HEK293 (cell line): ENCODE results near the gene OR4N2.

ENCODE experiments used
- WT1 ChIP-seq: fragments of 450-650 bp; formaldehyde crosslinking; IDR thresholded peaks from 2 replicates; pipeline ENCODE4 v1.5.1; 2016; ENCODE audit warnings: missing biosample characterization, missing genetic modification characterization
- ZNF274 ChIP-seq, 2 experiments: fragments of 200-500 bp in 1 of 2; fragments of 450-650 bp in 1 of 2; sonication (Bioruptor generic) in 1 of 2; formaldehyde crosslinking in 1 of 2; IDR thresholded peaks; 2 replicates each; pipeline versions ENCODE4 v1.5.1 to v1.6.1; 2014 to 2016; ENCODE audit warnings: borderline replicate concordance in 1 of 2, inconsistent platforms in 1 of 2, low read length in 1 of 2, missing biosample characterization in 1 of 2, missing genetic modification characterization in 1 of 2
- ZNF354C ChIP-seq: fragments of 450-650 bp; formaldehyde crosslinking; IDR thresholded peaks from 2 replicates; pipeline ENCODE4 v1.5.1; 2016; ENCODE audit warnings: missing biosample characterization, missing genetic modification characterization, low read depth, borderline replicate concordance
- ZNF449 ChIP-seq: fragments of 450-650 bp; formaldehyde crosslinking; IDR thresholded peaks from 2 replicates; pipeline ENCODE4 v1.5.1; 2017; ENCODE audit warnings: missing biosample characterization, mild to moderate bottlenecking, missing genetic modification characterization, moderate library complexity
- ZNF518A ChIP-seq: fragments of 450-650 bp; formaldehyde crosslinking; conservative IDR thresholded peaks from 2 replicates; pipeline ENCODE4 v1.5.1; 2016; ENCODE audit warnings: low read depth, missing biosample characterization, missing genetic modification characterization

The OR4N2 gene

GRCh38 chr14:19878029-19878642 lies 74.6 kb downstream of the OR4N2 start (continued):
- TF ChIP-seq ZNF518A (tag by site-specific recombination) (no peak), ZNF274 (IDR thresholded peaks at IDR 0.05; ENCODE audit: low read length) (no peak), ZNF274 (tag by site-specific recombination; IDR thresholded peaks at IDR 0.05; ENCODE audit: borderline replicate concordance) (no peak), WT1 (no peak), ZNF354C (tag by site-specific recombination) (no peak), ZNF449 (no peak)
